Measurements from ENCODE around the gene SMYD2.

DNA sequence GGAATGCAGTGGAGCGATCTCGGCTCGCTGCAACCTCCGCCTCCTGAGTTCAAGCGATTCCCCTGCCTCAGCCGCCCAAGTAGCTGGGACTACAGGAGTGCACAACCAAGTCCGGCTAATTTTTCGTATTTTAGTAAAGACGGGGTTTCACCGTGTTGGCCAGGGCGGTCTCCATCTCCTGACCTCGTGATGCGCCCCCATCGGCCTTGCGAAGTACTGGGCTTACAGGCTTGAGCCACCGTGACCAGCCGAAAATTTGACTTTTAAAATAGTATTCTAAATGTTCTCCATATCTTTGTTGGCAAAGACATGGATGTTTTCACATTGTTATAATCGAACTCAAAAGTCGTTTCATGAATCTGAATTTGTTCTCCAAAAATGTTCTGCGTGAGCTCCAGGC lies 36.7 kb upstream of the SMYD2 start:
- TF ChIP-seq FOXA1 (IDR thresholded peaks at IDR 0.05) (no peak), SP1 (IDR thresholded peaks at IDR 0.05) (no peak), HDGF (IDR thresholded peaks at IDR 0.05; ENCODE audit: borderline replicate concordance) (no peak), ARNT (IDR thresholded peaks at IDR 0.05) (no peak), ELF4 (IDR thresholded peaks at IDR 0.05) (no peak), BHLHE40 (IDR thresholded peaks at IDR 0.05; ENCODE audit: borderline replicate concordance) (no peak), NFRKB (IDR thresholded peaks at IDR 0.05) (no peak), ZNF384 (IDR thresholded peaks at IDR 0.05) (no peak), L3MBTL2 (conservative IDR thresholded peaks at IDR 0.05) (no peak), FOXM1 (IDR thresholded peaks at IDR 0.05; ENCODE audit: borderline replicate concordance) (no peak), TARDBP (IDR thresholded peaks at IDR 0.05) (no peak), SUZ12 (IDR thresholded peaks at IDR 0.05) (no peak), LEF1 (IDR thresholded peaks at IDR 0.05; ENCODE audit: borderline replicate concordance) (no peak), FOXK2 (IDR thresholded peaks at IDR 0.05) (no peak)
